Kidney (tissue), 14 donors: ENCODE data around the gene SEMA5B. TPM values are rescaled to one million over a fixed set of nuclear protein-coding genes. Genes with fewer than 3 reads are reported as not detected.

Experiments
- DNase-seq, 5 donors: peaks; one replicate each; pipeline ENCODE4 v3.0.0-alpha.2; 2013 to 2020
- FAIRE-seq: peaks from 2 replicates; lab custom pipeline; 2012; peaks lifted over from hg19 to GRCh38; lab: Jason Lieb, UNC
- H3K27ac ChIP-seq, 2 donors: one replicate each; pipeline ENCODE4 v1.7.0; 2013; ENCODE audit warnings: low read depth in 2 of 2, low read length in 2 of 2, inconsistent platforms in 1 of 2
- H3K27me3 ChIP-seq: one replicate; pipeline ENCODE4 v1.7.1; 2013; ENCODE audit warnings: low read length, inconsistent platforms; ENCODE audit not compliant: control insufficient read depth, insufficient read depth
- H3K36me3 ChIP-seq, 3 donors: one replicate each; pipeline versions ENCODE4 v1.7.0 to v1.7.1; 2013; ENCODE audit warnings: low read length in 3 of 3, control low read depth in 1 of 3, inconsistent platforms in 1 of 3; ENCODE audit not compliant: insufficient read depth in 3 of 3, control insufficient read depth in 2 of 3
- H3K4me1 ChIP-seq, 3 donors: one replicate each; pipeline versions ENCODE4 v1.7.0 to v1.7.1; 2013; ENCODE audit warnings: low read length in 3 of 3, inconsistent platforms in 1 of 3, low read depth in 1 of 3; ENCODE audit not compliant: control insufficient read depth in 2 of 3, insufficient read depth in 2 of 3
- H3K4me3 ChIP-seq, 3 donors: one replicate each; pipeline versions ENCODE4 v1.7.0 to v1.8.1; 2013; ENCODE audit warnings: low read length in 3 of 3, control low read depth in 1 of 3, inconsistent platforms in 1 of 3
- H3K9ac ChIP-seq, 3 donors: one replicate each; pipeline versions ENCODE4 v1.7.0 to v1.7.1; 2013; ENCODE audit warnings: low read length in 3 of 3, control low read depth in 1 of 3, inconsistent platforms in 1 of 3
- H3K9me3 ChIP-seq, 3 donors: one replicate each; pipeline versions ENCODE4 v1.7.0 to v1.7.1; 2013; ENCODE audit warnings: low read length in 3 of 3, control low read depth in 1 of 3, inconsistent platforms in 1 of 3; ENCODE audit not compliant: control insufficient read depth in 2 of 3, insufficient read depth in 1 of 3
- CTCF ChIP-seq: IDR thresholded peaks from 3 replicates; pipeline ENCODE4 v1.5.1; 2012; ENCODE audit warnings: mild to moderate bottlenecking, moderate library complexity, borderline replicate concordance; ENCODE audit not compliant: insufficient read depth; ENCODE audit errors: extremely low read depth
- intact Hi-C: fragments of 100-400 bp; cut with DNase I; formaldehyde crosslinking; loops from one replicate; pipeline ENCODE4 v1.11.1; 2022
- polyA plus RNA-seq: library from polyadenylated mRNA; stranded (reverse); fragments of 350-450 nt; fragmentation: Illumina TruSeq; extraction: RNeasy Lipid Tissue Mini Kit (QIAGEN cat#74804); gene quantifications from one replicate; pipeline ENCODE4 v1.2.3, GENCODE V29; 2014; ENCODE audit warnings: low read depth, low replicate concordance; ENCODE audit not compliant: insufficient read depth
- total RNA-seq: library from RNA; stranded (reverse); fragmentation: NEBNext Ultra II Directional; extraction: Animal tissue kit (Norgen Biotek cat#: 25700); gene quantifications from one replicate; pipeline ENCODE4 v1.2.1, GENCODE V29; 2021
- donor health status: control.
- donor health status: control.
- donor health status: control.
- donor health status: control.
- donor health status: control.
- donor health status: DM: yes; HTN: yes; CAD: no.
- donor health status: Normal renal cell carcinoma (clear cell type).

Gene SEMA5B
- total and polyA plus RNA-seq, 2 donors from 2014 or later, result 6.6 to 8.4 TPM

- no peak for TF ChIP-seq CTCF
- Histone ChIP-seq H3K4me1 (peaks cover 0 to 8% (median under 1%) of the 10 kb centered on the region in 3 donors), H3K27me3 (no peaks in the 10 kb centered on the region), H3K4me3 (no peak overlapping the region), H3K9ac (no peak overlapping the region), H3K36me3 (no peaks in the 10 kb centered on the region), H3K27ac (no peak overlapping the region), H3K9me3 (no peaks in the 10 kb centered on the region)
- no peak for FAIRE-seq
- no peak for DNase-seq
- intact Hi-C loops, result no loop called here
Measured at GRCh38 chr3:123071146-123071545, 43.6 kb upstream of the SEMA5B start.

- Histone ChIP-seq H3K4me1 (peaks cover 0 to 7% (median 0%) of the 10 kb centered on the region in 3 donors), H3K4me3 (no peak overlapping the region)
Measured at GRCh38 chr3:123070510-123070909, 42.9 kb upstream of the SEMA5B start.

GRCh38 chr3:123068601-123069381, 41.2 kb upstream of the SEMA5B start:
- Histone ChIP-seq H3K4me1 (peaks cover 0 to 7% (median 0%) of the 10 kb centered on the region in 3 donors), H3K9ac (no peak overlapping the region), H3K36me3 (no peaks in the 10 kb centered on the region), H3K27ac (no peak overlapping the region), H3K9me3 (no peaks in the 10 kb centered on the region), H3K27me3 (no peaks in the 10 kb centered on the region), H3K4me3 (peak overlapping the region in 2 of 3 donors; percentile 60 to 75)
- DNase-seq (no peak), FAIRE-seq (no peak)
- no peak for TF ChIP-seq CTCF
- intact Hi-C loops, result no loop called here

More at GRCh38 chr3:123070510-123070909, 42.9 kb upstream of the SEMA5B start:
- Histone ChIP-seq H3K9me3 (no peaks in the 10 kb centered on the region), H3K9ac (no peak overlapping the region), H3K27ac (no peak overlapping the region), H3K36me3 (no peaks in the 10 kb centered on the region), H3K27me3 (no peaks in the 10 kb centered on the region)
- DNase-seq (no peak), FAIRE-seq (no peak)
- no peak for TF ChIP-seq CTCF
- intact Hi-C loops, result no loop called here
